ENCODE measurements around the gene SMIM38. TPM values are rescaled to one million over a fixed set of nuclear protein-coding genes. Genes with fewer than 3 reads are reported as not detected.

SMIM38 gene
- total and polyA plus RNA-seq, 2 of the 4 experiments (the other 2 are of a cell fraction): under 0.01 to 0.05 TPM

DNA sequence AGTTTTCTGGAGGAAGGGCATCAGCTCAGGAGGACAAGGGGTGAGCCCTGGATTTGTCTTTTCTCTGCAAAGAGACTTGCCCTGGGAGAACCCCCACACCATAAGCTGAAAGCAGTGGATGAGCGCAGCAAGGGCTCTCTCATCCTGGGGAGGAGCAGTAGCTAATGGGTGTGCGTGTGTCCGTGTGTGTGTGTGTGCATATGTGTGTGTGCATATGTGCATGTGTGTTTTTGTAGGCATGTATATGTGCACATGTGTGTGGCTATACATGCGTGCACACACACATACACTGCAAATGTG, 45.3 kb downstream of the SMIM38 start (continued):
- TF ChIP-seq RFX5 (IDR thresholded peaks at IDR 0.05; ENCODE audit: low read depth, low read length): no peak
- TF ChIP-seq BHLHE40 (IDR thresholded peaks at IDR 0.05; ENCODE audit: low read depth, low read length): no peak

DNA sequence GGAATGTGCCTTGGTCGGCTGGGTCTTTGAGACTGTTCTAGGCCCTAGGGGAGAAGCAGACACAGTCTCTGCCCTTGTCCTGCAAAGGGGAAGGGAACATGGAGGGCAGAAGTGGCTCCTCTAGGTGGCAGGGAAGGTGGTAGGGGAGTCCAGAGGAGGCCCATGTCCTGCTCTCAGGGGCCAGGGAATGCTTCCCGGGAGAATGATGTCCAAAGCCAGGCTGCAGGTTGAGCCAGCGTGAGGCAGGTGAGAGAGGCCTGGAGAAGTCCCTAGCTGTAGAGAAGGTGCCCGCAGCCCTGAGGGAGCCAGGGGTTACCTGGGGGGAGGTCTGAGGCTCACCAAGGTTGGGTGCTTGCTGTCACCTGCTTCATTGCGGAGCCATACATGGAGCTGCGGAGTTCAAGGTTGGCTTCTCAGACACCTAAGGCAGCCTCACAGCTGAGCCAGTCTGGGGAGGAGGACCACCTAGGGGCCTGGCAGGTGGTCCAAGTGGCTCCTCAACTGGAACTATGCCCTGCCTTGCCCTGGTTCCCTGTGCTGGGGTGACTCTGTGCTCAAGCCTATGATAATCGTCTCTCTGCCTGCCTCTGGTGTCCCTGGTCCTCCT, 46.1 kb downstream of the SMIM38 start:
- Histone ChIP-seq H4K20me1 (ENCODE audit: insufficient read depth, low read length) (no peaks in the 10 kb centered on the region), H3K4ac (ENCODE audit: low read depth, low read length) (no peak overlapping the region), H4K91ac (ENCODE audit: insufficient read depth, low read depth, low read length) (no peak overlapping the region), H3K9me3 (ENCODE audit: control insufficient read depth, insufficient read depth, low read length) (no peaks in the 10 kb centered on the region), H3K23ac (ENCODE audit: low read depth, low read length) (no peak overlapping the region), H3K18ac (ENCODE audit: low read depth, low read length) (no peak overlapping the region), H3K27me3 (ENCODE audit: control insufficient read depth, insufficient read depth, low read length) (peaks cover 38% of the 10 kb centered on the region), H3K4me3 (ENCODE audit: insufficient read depth, low read depth, low read length) (no peak overlapping the region), H2AK5ac (ENCODE audit: low read depth, low read length) (no peak overlapping the region; the same call in 1 of the 2 replicates), H3K9ac (ENCODE audit: low read depth, low read length) (no peak overlapping the region), H3K9me1 (ENCODE audit: insufficient read depth, low read length) (no peaks in the 10 kb centered on the region), H3K79me1 (ENCODE audit: low read depth in 1 of 2, low read length in 2 of 2) (no peaks in the 10 kb centered on the region), H3K4me2 (ENCODE audit: low read depth, low read length) (no peak overlapping the region), H3K14ac (replicated peaks; ENCODE audit: low read depth, low read length) (no peak overlapping the region), H3K56ac (ENCODE audit: extremely low read depth, insufficient read depth, low read length) (no peak overlapping the region), H3K27ac (ENCODE audit: insufficient read depth, low read length) (no peak overlapping the region), H2AFZ (replicated peaks; ENCODE audit: low read length, poor library complexity) (no peak overlapping the region), H2BK120ac (ENCODE audit: low read depth, low read length) (no peak overlapping the region), H2BK20ac (ENCODE audit: low read depth, low read length) (no peak overlapping the region), H4K8ac (ENCODE audit: low read depth in 2 of 2, low read length in 2 of 2) (no peak overlapping the region), H2BK5ac (ENCODE audit: low read depth, low read length, poor library complexity, severe bottlenecking) (no peak overlapping the region), H2BK15ac (ENCODE audit: low read depth, low read length) (no peak overlapping the region), H2AK9ac (replicated peaks; ENCODE audit: low read depth, low read length, poor library complexity) (peak overlapping the region; percentile 17), H3K36me3 (ENCODE audit: control insufficient read depth, insufficient read depth, low read length) (no peaks in the 10 kb centered on the region), H4K5ac (ENCODE audit: low read depth, low read length) (no peak overlapping the region), H3K4me1 (ENCODE audit: control insufficient read depth, insufficient read depth, low read length) (no peaks in the 10 kb centered on the region; the same call in 1 of the 2 replicates)
- 100% methylated on average over 5 of the region's 7 CpGs; no CpG with 5 or more reads in 1 of the 2 experiments for WGBS, 2 experiments (ENCODE audit: extremely low coverage in 2 of 2, insufficient read length in 1 of 2)
- POLR2A ChIA-PET (ENCODE audit: unreplicated experiment): no interaction called here
- CTCF ChIA-PET: no interaction called here
- BruUV-seq (replicated peaks): no TSS peak
- TF ChIP-seq NFE2L2 (IDR thresholded peaks at IDR 0.05; ENCODE audit: low read depth, low read length) (no peak), CTCF (conservative IDR thresholded peaks at IDR 0.05; ENCODE audit: low read depth, low read length) (no peak), BHLHE40 (IDR thresholded peaks at IDR 0.05; ENCODE audit: low read depth, low read length) (no peak), POLR2A (IDR thresholded peaks at IDR 0.05; ENCODE audit: low read depth, low read length) (no peak), RCOR1 (IDR thresholded peaks at IDR 0.05; ENCODE audit: insufficient replicate concordance, low read length) (no peak), CEBPB (IDR thresholded peaks at IDR 0.05; ENCODE audit: low read depth, low read length) (no peak), MAZ (IDR thresholded peaks at IDR 0.05; ENCODE audit: borderline replicate concordance, low read depth, low read length) (no peak)
- TF ChIP-seq, protein P1, sequence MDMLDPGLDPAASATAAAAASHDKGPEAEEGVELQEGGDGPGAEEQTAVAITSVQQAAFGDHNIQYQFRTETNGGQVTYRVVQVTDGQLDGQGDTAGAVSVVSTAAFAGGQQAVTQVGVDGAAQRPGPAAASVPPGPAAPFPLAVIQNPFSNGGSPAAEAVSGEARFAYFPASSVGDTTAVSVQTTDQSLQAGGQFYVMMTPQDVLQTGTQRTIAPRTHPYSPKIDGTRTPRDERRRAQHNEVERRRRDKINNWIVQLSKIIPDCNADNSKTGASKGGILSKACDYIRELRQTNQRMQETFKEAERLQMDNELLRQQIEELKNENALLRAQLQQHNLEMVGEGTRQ (IDR thresholded peaks at IDR 0.05; ENCODE audit: low read depth, low read length): no peak
- intact Hi-C loops (cut with micrococcal nuclease): no loop called here
- DNase-seq (no peak), ATAC-seq (ENCODE audit: low read depth) (no peak)
- in situ Hi-C loops (cut with MboI; ENCODE audit: low sequenced_read_pairs): no loop called here
- dilution Hi-C loops (cut with HindIII; ENCODE audit: low sequenced_read_pairs, unreplicated experiment): no loop called here

Measured in IMR-90 (cell line).